Non-pigmented ciliary epithelial cell (primary cell): ENCODE data around the gene CMBL.

ENCODE experiments used
- DNase-seq: peaks from one replicate; pipeline ENCODE4 v3.0.0-alpha.2; 2010; ENCODE audit warnings: low read depth

The CMBL gene

GRCh38 chr5:10310066-10310779 is 2.5 kb upstream of the CMBL start:
- no peak for DNase-seq

GRCh38 chr5:10308844-10309243 is 1.1 kb upstream of the CMBL start:
- DNase-seq = no peak

GRCh38 chr5:10306806-10307205 is 896 bp downstream of the CMBL start:
- DNase-seq = no peak

- DNase-seq = no peak
These were observed 1.6 kb downstream of the CMBL start for GRCh38 chr5:10306114-10306513.

- DNase-seq = no peak
These were observed 2.8 kb downstream of the CMBL start for GRCh38 chr5:10304932-10305331.

- no peak for DNase-seq
These were observed 4.0 kb downstream of the CMBL start for GRCh38 chr5:10303699-10304170.

GRCh38 chr5:10303201-10303600 is 4.5 kb downstream of the CMBL start:
- no peak for DNase-seq

GRCh38 chr5:10301842-10302610 is 5.7 kb downstream of the CMBL start:
- DNase-seq = no peak

- DNase-seq = no peak
These were observed 6.4 kb downstream of the CMBL start for GRCh38 chr5:10301266-10301665.

- DNase-seq = no peak
These were observed 7.5 kb downstream of the CMBL start for GRCh38 chr5:10300246-10300645.

GRCh38 chr5:10297646-10298204 is 10.0 kb downstream of the CMBL start:
- no peak for DNase-seq

GRCh38 chr5:10295619-10296326 is 11.9 kb downstream of the CMBL start:
- no peak for DNase-seq

- no peak for DNase-seq
These were observed 13.6 kb downstream of the CMBL start for GRCh38 chr5:10293907-10294662.

GRCh38 chr5:10291692-10292339 is 15.9 kb downstream of the CMBL start:
- DNase-seq = no peak

- DNase-seq = no peak
These were observed 17.3 kb downstream of the CMBL start for GRCh38 chr5:10290438-10290837.

- no peak for DNase-seq
These were observed 17.7 kb downstream of the CMBL start for GRCh38 chr5:10289991-10290390.

- no peak for DNase-seq
These were observed 18.3 kb downstream of the CMBL start for GRCh38 chr5:10289353-10289752.

GRCh38 chr5:10288592-10289219 is 19.0 kb downstream of the CMBL start:
- DNase-seq = no peak

- DNase-seq = no peak
These were observed 20.9 kb downstream of the CMBL start for GRCh38 chr5:10286862-10287227.

- DNase-seq = no peak
These were observed 21.4 kb downstream of the CMBL start for GRCh38 chr5:10286162-10286861.
